ENCODE data around the gene INPP5D.

GRCh38 chr2:233153146-233153798, 93.1 kb downstream of the INPP5D start:
- TF ChIP-seq CTCF (IDR thresholded peaks at IDR 0.05) (no peak), POLR2AphosphoS5 (IDR thresholded peaks at IDR 0.05) (no peak), POLR2A (IDR thresholded peaks at IDR 0.05) (no peak), EP300 (IDR thresholded peaks at IDR 0.05) (no peak)

All from suprapubic skin (tissue), 4 donors.